PC-9 (cell line): ENCODE measurements around the gene LRRC4C.

Experiments used
- CTCF ChIP-seq: fragments of 200-600 bp; sonication (generic); conservative IDR thresholded peaks from 2 replicates; pipeline ENCODE4 v1.6.1; 2017; ENCODE audit warnings: mixed run types, antibody characterized with exemption, mild to moderate bottlenecking, moderate library complexity
- EZH2 ChIP-seq: fragments of 200-600 bp; sonication (generic); IDR thresholded peaks from 2 replicates; pipeline ENCODE4 v1.8.0; 2017; ENCODE audit warnings: antibody characterized with exemption, low read depth

DNA sequence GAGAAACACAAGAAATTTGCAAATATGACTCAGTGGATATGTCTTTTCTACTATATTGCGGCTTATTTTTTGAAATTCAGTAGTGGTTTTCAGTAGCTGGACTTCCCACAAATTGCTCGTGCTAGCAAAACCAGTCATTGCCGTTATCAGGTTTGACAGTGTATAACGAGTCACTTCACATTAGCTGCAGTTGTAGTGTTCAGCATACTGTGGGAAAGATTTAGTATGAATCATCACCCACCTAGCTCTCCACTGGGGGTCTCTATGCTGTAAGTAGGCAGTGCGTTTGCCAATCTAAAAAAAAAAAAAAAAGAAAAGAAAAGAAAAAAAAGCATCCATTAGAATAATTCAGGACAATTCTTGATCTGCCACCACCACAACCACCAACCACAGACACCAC, 1318.9 kb downstream of the LRRC4C start:
- no peak for TF ChIP-seq CTCF
- no peak for TF ChIP-seq EZH2
